Endothelial cell of umbilical vein (primary cell): Measurements from ENCODE around the gene TYW5. TPM values are rescaled to one million over a fixed set of nuclear protein-coding genes. Genes with fewer than 3 reads are reported as not detected.

Experiments
- BruUV-seq: library from RNA; stranded (reverse); fragments of 400-500 nt; replicated peaks from 2 replicates; lab custom pipeline; 2021; lab: Mats Ljungman, UMichigan
- CTCF ChIA-PET: fragments of 300-600, 350-600 bp; sonication (Branson Sonifier 250); formaldehyde crosslinking; loops from one replicate; lab custom pipeline; 2021; ENCODE audit warnings: antibody characterized with exemption, inconsistent platforms; lab: Charles Lee
- POLR2A ChIA-PET: fragments of 300-600, 350-600 bp; sonication (Branson Sonifier 250); formaldehyde crosslinking; loops from one replicate; lab custom pipeline; 2021; ENCODE audit warnings: antibody characterized with exemption, inconsistent platforms; lab: Charles Lee
- DNase-seq: peaks from one replicate; pipeline ENCODE4 v3.0.0-alpha.2; 2011; ENCODE audit warnings: low read depth, low spot score
- FAIRE-seq: peaks from 2 replicates; lab custom pipeline; 2011; peaks lifted over from hg19 to GRCh38; lab: Jason Lieb, UNC
- H2AFZ ChIP-seq: 2 replicates; pipeline ENCODE4 v1.6.0; 2012; ENCODE audit warnings: low read depth, low read length, control low read depth, inconsistent platforms
- H3K27ac ChIP-seq: 2 replicates; pipeline ENCODE4 v1.5.1; 2011; ENCODE audit warnings: low read depth, mild to moderate bottlenecking, control low read depth, low read length, moderate library complexity; ENCODE audit not compliant: insufficient read depth
- H3K27me3 ChIP-seq, 2 experiments: 2 replicates each; pipeline versions ENCODE4 v1.6.0 to v1.6.1; 2011; ENCODE audit warnings: low read length in 2 of 2, mixed read lengths in 1 of 2; ENCODE audit not compliant: control insufficient read depth in 2 of 2, insufficient read depth in 2 of 2
- H3K36me3 ChIP-seq, 2 experiments: 2 replicates in 1 of 2; 3 replicates in 1 of 2; pipeline ENCODE4 v1.5.1; 2011; ENCODE audit warnings: low read length in 2 of 2, mild to moderate bottlenecking in 1 of 2, moderate library complexity in 1 of 2; ENCODE audit not compliant: control insufficient read depth in 2 of 2, insufficient read depth in 2 of 2; ENCODE audit errors: extremely low read depth in 1 of 2
- H3K4me1 ChIP-seq: 3 replicates; pipeline ENCODE4 v1.5.1; 2011; ENCODE audit warnings: mild to moderate bottlenecking, low read length; ENCODE audit not compliant: control insufficient read depth, insufficient read depth; ENCODE audit errors: extremely low read depth
- H3K4me2 ChIP-seq: 2 replicates; pipeline ENCODE4 v1.6.1; 2011; ENCODE audit warnings: low read length, control low read depth, mixed read lengths; ENCODE audit not compliant: insufficient read depth
- H3K4me3 ChIP-seq, 3 experiments: fragments of 200-600 bp in 1 of 3; sonication (generic), shearing (Covaris generic) in 1 of 3; replicated peaks in 1 of 3; 2 replicates each; pipeline ENCODE4 v1.5.1; 2011 to 2016; ENCODE audit warnings: control low read depth in 3 of 3, low read length in 3 of 3, mild to moderate bottlenecking in 2 of 3, inconsistent platforms in 1 of 3, low read depth in 1 of 3, moderate library complexity in 1 of 3; ENCODE audit not compliant: insufficient read depth in 1 of 3
- H3K79me2 ChIP-seq: 2 replicates; pipeline ENCODE4 v1.6.0; 2012; ENCODE audit warnings: low read length, inconsistent platforms; ENCODE audit not compliant: control insufficient read depth, insufficient read depth
- H3K9ac ChIP-seq: replicated peaks from 2 replicates; pipeline ENCODE3; 2011; ENCODE audit warnings: low read length, control low read depth; ENCODE audit not compliant: insufficient read depth; ENCODE audit errors: extremely low read depth
- H3K9me1 ChIP-seq: replicated peaks from 3 replicates; pipeline ENCODE4 v1.6.0; 2011; ENCODE audit warnings: mild to moderate bottlenecking, low read length; ENCODE audit not compliant: control insufficient read depth, insufficient read depth; ENCODE audit errors: extremely low read depth
- H3K9me3 ChIP-seq: replicated peaks from 2 replicates; pipeline ENCODE4 v1.5.1; 2012; ENCODE audit warnings: low read length, inconsistent platforms; ENCODE audit not compliant: control insufficient read depth, insufficient read depth
- H4K20me1 ChIP-seq: replicated peaks from 2 replicates; pipeline ENCODE3; 2011; ENCODE audit warnings: mild to moderate bottlenecking, low read length; ENCODE audit not compliant: control insufficient read depth, insufficient read depth; ENCODE audit errors: extremely low read depth
- EZH2 ChIP-seq: IDR thresholded peaks from 2 replicates; pipeline ENCODE4 v1.6.1; 2012; ENCODE audit warnings: borderline replicate concordance, low read depth, mild to moderate bottlenecking, moderate library complexity, low read length, inconsistent platforms; ENCODE audit not compliant: severe bottlenecking
- FOS ChIP-seq: IDR thresholded peaks from 2 replicates; pipeline ENCODE4 v1.6.1; 2011; ENCODE audit warnings: mild to moderate bottlenecking, low read length, moderate library complexity, borderline replicate concordance; ENCODE audit not compliant: insufficient read depth
- GATA2 ChIP-seq: IDR thresholded peaks from 2 replicates; pipeline ENCODE4 v1.7.0; 2011; ENCODE audit warnings: low read depth, mild to moderate bottlenecking, moderate library complexity, mixed read lengths, low read length; ENCODE audit not compliant: insufficient read length, insufficient read depth
- JUN ChIP-seq: IDR thresholded peaks from 2 replicates; pipeline ENCODE4 v1.6.1; 2011; ENCODE audit warnings: borderline replicate concordance, low read depth; ENCODE audit not compliant: insufficient read length, insufficient read depth
- MYC ChIP-seq: IDR thresholded peaks from one replicate; pipeline ENCODE4 v1.6.1; 2011; ENCODE audit warnings: mild to moderate bottlenecking, low read depth, low read length
- POLR2A ChIP-seq: IDR thresholded peaks from 2 replicates; pipeline ENCODE4 v1.6.1; 2012; ENCODE audit warnings: low read depth, mild to moderate bottlenecking, control low read depth, low read length
- POLR2AphosphoS5 ChIP-seq: IDR thresholded peaks from 2 replicates; pipeline ENCODE4 v1.6.1; 2012; ENCODE audit warnings: low read depth, mild to moderate bottlenecking, control low read depth, low read length, moderate library complexity; ENCODE audit not compliant: insufficient read depth
- dilution Hi-C: fragments of 300-500 bp; cut with MboI; formaldehyde crosslinking; loops from one replicate; pipeline ENCODE4 v1.15.0; 2019; ENCODE audit warnings: low sequenced_read_pairs; ENCODE audit not compliant: extremely low pct_ligation_motif_present
- intact Hi-C: fragments of 100-400 bp; cut with micrococcal nuclease; formaldehyde crosslinking; loops from one replicate; pipeline ENCODE4 v1.10.0; 2022
- polyA plus RNA-seq, 4 experiments: library from polyadenylated mRNA; depleted of rRNA in 3 of 4; stranded (reverse) in 3 of 4; unstranded in 1 of 4; fragments of >200 nt; gene quantifications; 2 replicates each; pipeline versions ENCODE4 v1.2.1 to v1.2.3, GENCODE V29; 2011 to 2012; ENCODE audit warnings: missing spikeins in 1 of 4
- total RNA-seq: library from RNA; stranded (reverse); gene quantifications from 2 replicates; pipeline ENCODE4 v1.2.3, GENCODE V29; 2021
- TF ChIP-seq, protein P1 (sequence below), 2 donors: IDR thresholded peaks; 1 replicate in 1 of 2; 2 replicates in 1 of 2; pipeline ENCODE4 v1.5.1; 2011; ENCODE audit warnings: low read length in 2 of 2, mild to moderate bottlenecking in 2 of 2, moderate library complexity in 2 of 2, control low read depth in 1 of 2, inconsistent platforms in 1 of 2, low read depth in 1 of 2; ENCODE audit not compliant: insufficient read depth in 1 of 2; ENCODE audit errors: extremely low read depth in 1 of 2
- TF ChIP-seq, protein P2 (sequence below): IDR thresholded peaks from 2 replicates; pipeline ENCODE4 v1.6.1; 2011; ENCODE audit not compliant: insufficient read depth, insufficient read length

The TYW5 gene
- total and polyA plus RNA-seq, 2 donors (not counting 3 experiments of a cell fraction or from before 2014, with no cell fraction given), result 2.6 to 8.9 TPM

DNA sequence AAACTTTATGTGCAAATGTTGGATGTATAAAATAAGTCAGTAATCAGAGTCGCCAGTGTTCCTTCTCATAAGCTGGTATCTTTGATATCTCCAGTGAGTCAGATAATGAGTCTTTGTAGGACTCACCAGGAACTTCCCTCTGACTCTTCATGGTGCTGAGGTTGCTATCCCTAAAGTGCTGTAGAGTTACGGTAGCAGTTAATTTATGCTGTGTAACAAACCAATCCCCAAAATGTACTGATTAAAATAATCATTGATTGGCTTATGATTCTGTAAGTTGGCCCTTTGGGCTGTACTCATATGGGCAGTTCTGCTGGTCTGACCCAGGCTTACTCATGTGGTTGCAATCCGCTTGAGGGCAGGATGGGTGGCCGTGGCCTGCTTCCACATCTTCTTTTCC, 43.9 kb upstream of the TYW5 start:
- dilution Hi-C loops, result no loop called here
- no peak for TF ChIP-seq POLR2AphosphoS5
- no peak for TF ChIP-seq EZH2
- TF ChIP-seq, protein P1, sequence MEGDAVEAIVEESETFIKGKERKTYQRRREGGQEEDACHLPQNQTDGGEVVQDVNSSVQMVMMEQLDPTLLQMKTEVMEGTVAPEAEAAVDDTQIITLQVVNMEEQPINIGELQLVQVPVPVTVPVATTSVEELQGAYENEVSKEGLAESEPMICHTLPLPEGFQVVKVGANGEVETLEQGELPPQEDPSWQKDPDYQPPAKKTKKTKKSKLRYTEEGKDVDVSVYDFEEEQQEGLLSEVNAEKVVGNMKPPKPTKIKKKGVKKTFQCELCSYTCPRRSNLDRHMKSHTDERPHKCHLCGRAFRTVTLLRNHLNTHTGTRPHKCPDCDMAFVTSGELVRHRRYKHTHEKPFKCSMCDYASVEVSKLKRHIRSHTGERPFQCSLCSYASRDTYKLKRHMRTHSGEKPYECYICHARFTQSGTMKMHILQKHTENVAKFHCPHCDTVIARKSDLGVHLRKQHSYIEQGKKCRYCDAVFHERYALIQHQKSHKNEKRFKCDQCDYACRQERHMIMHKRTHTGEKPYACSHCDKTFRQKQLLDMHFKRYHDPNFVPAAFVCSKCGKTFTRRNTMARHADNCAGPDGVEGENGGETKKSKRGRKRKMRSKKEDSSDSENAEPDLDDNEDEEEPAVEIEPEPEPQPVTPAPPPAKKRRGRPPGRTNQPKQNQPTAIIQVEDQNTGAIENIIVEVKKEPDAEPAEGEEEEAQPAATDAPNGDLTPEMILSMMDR (IDR thresholded peaks at IDR 0.05; ENCODE audit: extremely low read depth in 1 of 2, insufficient read depth in 1 of 2, low read depth in 1 of 2, low read length in 2 of 2), result no peak
- TF ChIP-seq GATA2, result no peak
- no peak for TF ChIP-seq FOS
- TF ChIP-seq, protein P2, sequence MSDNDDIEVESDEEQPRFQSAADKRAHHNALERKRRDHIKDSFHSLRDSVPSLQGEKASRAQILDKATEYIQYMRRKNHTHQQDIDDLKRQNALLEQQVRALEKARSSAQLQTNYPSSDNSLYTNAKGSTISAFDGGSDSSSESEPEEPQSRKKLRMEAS, result no peak
- TF ChIP-seq MYC, result no peak
- no peak for TF ChIP-seq JUN
- no peak for TF ChIP-seq POLR2A
- Histone ChIP-seq H3K4me1 (peaks cover 12% of the 10 kb centered on the region), H3K9me3 (no peaks in the 10 kb centered on the region), H4K20me1 (no peaks in the 10 kb centered on the region), H3K27ac (no peak overlapping the region), H3K4me2 (no peak overlapping the region), H3K36me3 (no peaks in the 10 kb centered on the region), H3K79me2 (no peaks in the 10 kb centered on the region), H3K27me3 (peaks cover 5 to 6% of the 10 kb centered on the region in 2 experiments), H2AFZ (no peak overlapping the region), H3K4me3 (no peak overlapping the region), H3K9me1 (no peaks in the 10 kb centered on the region), H3K9ac (no peak overlapping the region)
- no peak for FAIRE-seq
- ChIA-PET CTCF (no interaction called here), POLR2A (no interaction called here)
- no TSS peak for BruUV-seq
- intact Hi-C loops, result no loop called here
- DNase-seq, result no peak
